Inferior parietal cortex (tissue), 1 donor: ENCODE measurements around the gene RIT2.
"Not testable (repeated sequence)": the region's sequence is repeated elsewhere in the genome, so short reads cannot be mapped to it uniquely, and the experiment has no call there.

ENCODE experiments used
- DNase-seq: peaks from one replicate; pipeline ENCODE4 v3.0.0-alpha.2; 2016; ENCODE audit errors: extremely low spot score

RIT2 gene

GRCh38 chr18:42765302-42765701 lies 350.2 kb downstream of the RIT2 start:
- no peak for DNase-seq

GRCh38 chr18:42760290-42760689 lies 355.2 kb downstream of the RIT2 start:
- DNase-seq = no peak

GRCh38 chr18:42758852-42759251 lies 356.6 kb downstream of the RIT2 start:
- no peak for DNase-seq

GRCh38 chr18:42756214-42756613 lies 359.3 kb downstream of the RIT2 start:
- no peak for DNase-seq

DNA sequence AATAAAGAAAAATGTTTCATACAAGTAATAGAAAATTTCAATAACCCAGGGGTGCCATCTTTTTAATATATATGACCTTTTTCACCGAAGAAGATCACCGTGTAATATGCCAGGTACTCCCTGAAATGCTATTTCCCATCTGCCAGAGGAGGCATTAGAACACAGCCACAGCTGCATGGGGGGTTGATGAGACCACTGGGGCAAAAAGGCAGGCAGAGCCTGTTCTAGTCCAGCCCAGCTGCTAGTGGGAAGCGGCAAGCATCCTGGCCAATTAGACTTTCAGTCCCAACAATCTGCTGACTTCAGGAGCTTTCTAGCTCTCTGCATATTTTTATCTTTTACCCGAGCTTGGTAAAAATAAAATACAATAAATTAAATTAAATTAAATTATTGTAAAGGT lies 362.6 kb downstream of the RIT2 start:
- no peak for DNase-seq

DNA sequence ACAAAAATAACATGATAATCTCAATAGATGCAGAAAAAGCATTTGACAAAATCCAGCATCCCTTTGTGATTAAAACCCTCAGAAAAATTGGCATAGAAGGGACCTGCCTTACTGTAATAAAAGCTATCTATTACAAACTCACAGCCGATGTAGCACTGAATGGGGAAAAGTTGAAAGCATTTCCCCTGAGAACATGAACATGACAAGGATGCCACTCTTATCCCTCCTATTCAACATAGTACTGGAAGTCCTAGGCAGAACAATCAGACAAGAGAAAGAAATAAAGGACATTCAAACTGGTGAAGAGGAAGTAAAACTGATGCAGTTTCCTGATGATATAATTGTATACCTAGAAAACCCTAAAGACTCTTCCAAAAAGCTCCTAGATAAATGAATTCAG lies 368.7 kb downstream of the RIT2 start:
- no peak for DNase-seq

- no peak for DNase-seq
Measured at GRCh38 chr18:42745931-42746330, 369.6 kb downstream of the RIT2 start.

DNA sequence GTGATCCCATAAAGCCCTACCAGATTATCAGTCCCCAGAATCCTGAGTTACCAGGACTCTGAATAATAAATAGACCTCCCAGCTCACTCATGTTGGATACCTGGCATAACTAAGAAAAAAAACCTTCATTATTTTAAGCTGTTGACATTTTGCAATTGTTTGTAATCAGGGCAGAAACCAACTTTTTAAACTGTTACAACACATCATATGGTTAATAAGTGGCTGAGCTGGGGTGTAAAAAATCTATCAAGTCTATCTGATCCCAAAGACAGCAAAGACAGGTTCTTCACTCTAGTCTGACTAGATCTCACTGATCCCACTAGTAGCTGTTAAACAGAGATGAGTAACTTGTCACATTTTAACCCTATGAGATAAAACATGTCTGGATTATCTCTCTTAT lies 370.3 kb downstream of the RIT2 start:
- no peak for DNase-seq

DNA sequence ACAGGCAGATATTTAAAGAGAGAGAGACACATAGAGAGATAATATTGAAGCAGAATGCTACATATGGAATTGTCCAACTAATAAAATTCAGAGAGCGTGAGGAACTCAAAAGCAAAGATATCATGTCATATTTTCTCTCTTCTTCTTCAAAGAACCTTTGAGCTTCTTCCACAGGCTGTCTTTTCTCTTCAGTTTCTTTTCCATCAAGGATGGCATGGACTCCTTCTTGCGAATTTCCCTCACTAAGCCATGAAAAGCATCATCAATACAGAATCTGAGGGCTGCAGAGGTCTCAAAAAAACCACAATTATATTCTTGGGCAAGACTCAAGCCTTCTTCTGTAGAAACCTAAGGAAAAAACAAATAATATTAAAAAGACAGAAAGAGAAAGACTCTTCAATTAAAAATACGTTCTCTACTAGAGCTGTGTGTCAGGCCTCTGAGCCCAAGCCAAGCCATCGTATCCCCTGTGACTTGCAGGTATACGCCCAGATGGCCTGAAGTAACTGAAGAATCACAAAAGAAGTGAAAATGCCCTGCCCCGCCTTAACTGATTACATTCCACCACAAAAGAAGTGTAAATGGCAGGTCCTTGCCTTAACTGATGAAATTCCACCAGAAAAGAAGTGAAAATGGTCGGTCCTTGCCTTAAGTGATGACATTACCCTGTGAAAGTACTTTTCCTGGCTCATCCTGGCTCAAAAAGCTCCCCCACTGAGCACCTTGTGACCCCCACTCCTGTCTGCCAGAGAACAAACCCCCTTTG lies 371.9 kb downstream of the RIT2 start:
- DNase-seq = no peak

DNA sequence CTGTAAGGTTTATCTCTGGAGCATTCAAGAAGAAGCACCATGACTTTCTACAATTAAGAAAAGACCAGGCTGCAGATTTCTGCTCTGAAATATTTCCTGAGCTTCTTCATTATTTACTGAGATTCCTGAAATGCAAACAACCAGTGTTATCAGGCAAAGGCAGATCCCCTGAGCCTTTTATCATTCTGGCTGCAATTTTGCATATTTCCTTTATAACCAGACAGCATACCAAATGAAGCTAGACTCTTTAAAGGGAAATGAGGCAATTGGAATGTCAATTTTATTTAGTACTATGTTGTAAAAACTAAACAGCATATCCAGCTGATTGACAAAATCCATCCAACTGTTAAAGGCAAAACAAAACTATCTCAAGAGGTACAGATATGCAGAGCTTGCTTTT lies 372.5 kb downstream of the RIT2 start:
- no peak for DNase-seq

DNA sequence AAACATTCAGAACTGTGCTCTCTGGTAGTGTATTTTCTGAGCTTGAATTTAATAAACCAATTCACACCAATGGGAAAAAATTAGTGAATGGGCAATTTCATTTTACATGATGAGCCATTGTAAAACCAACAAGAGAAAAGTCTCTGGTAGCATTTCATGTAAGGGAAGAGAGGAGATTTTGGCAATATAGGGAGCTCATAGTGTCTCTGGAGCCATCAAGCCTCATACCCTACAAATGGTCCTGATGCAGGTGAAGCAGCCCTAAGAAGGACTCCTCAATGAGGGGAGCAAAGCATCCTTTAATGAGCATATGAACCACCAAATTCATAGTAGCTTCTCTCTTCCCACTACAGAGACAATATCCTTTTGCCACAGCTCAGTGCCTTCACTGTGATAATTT lies 373.0 kb downstream of the RIT2 start:
- DNase-seq = no peak

GRCh38 chr18:42741805-42742347 lies 373.6 kb downstream of the RIT2 start:
- DNase-seq = not testable (repeated sequence)

GRCh38 chr18:42741299-42741698 lies 374.2 kb downstream of the RIT2 start:
- DNase-seq = not testable (repeated sequence)

- DNase-seq = no peak
Measured at GRCh38 chr18:42736074-42736473, 379.4 kb downstream of the RIT2 start.

GRCh38 chr18:42734520-42734919 lies 381.0 kb downstream of the RIT2 start:
- no peak for DNase-seq

DNA sequence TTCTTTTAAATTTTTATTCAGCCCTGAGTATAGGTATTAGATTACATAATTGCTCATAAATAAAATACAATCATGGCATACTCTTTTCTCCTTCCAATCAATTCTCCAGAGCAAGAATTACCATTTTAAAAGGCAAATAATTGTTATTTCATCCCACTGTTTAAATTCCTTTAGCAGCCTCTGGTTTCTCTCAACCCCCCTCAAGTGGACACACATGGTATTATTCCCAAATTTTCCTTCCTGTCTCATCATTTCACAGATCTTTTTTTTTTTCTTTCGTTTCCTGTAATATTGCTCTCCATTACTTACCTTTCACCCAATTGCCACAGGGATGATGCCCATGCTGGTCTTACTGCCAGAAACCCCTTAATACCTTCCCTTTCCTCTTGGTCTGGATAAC lies 385.2 kb downstream of the RIT2 start:
- no peak for DNase-seq

DNA sequence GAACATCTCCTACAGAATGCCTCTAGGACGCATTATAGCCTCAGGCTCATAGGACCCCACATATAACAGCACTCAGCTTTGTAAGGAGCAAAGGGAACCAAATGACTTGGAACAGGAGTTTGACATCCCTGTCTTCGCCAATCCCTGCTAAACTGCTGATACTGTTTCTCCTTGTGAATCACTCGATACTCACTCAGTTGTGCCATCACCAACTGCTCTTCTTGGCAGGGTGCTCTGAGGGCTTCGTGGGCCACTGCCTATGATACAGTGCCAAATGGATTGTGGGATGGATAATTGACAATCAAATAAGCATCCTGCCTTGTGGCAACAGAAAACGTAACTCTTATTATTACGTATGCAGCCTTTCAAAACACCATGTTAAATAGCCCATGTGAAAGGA lies 396.3 kb downstream of the RIT2 start:
- no peak for DNase-seq

DNA sequence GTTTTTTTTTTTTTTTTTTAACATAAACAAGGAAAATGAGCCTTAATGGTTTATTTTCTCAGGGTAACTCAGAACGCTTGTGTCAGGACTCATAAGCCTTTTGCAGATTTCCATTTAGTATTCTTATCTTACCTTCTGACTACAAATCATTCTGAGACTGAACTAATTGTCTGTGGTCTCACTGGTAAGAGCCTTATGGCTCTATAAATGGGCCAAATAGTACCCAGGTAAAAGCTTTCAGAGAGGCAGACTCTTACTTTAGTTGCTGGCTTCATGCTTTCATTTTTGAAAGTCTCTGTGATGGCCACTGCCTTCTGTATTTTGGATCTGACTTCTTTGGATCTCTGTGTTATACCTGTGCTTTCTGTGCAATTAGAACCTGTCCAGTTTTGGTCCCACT lies 403.4 kb downstream of the RIT2 start:
- DNase-seq = no peak

DNA sequence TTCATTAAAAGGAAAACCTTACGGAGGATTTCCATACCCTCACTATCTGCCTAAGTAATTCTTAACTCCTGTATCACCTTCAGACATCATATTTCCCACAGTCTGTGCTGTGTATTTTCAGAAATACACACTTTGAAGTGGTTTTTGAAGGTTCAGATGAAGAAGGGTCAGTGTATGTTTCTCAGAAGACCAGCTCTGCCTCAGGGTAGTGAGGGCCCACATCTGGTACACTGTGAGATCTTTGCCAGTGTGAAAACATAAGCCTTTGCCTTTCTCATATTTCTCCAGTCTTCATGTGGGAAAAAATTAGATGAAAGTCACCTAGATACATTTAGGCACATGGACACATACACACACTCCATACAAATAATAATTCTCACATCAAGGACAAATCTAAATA lies 408.4 kb downstream of the RIT2 start:
- no peak for DNase-seq

GRCh38 chr18:42706618-42707017 lies 408.9 kb downstream of the RIT2 start:
- DNase-seq = no peak

DNA sequence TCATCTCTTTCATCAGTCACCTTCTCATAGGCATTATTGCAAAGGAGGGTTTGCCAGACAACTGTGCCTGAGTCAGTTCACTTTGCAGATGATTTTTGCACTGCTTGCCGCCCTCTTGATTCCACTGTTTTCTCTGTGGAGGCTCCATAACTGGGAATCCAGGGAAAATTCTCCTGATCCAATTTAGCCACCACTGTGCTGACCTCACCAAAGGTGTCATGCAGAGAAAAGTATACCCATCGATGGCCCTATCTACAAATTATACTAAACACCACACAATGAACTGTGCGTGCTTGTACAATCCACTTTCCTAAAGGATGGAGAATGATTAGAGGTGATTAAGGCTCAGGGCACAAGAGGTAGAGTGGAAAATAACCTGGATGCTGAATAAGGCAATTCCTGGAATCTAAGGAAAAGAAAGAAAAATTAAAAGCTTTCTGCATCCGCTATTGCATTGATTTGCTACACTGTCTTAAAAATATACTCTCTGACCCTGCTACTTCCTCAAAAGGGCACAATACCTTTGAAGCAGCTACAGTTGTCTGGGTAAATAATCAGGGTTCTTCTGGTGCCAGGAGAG lies 409.4 kb downstream of the RIT2 start:
- DNase-seq = no peak
